SK-N-SH (cell line): ENCODE measurements around the gene CFAP97. TPM values are rescaled to one million over a fixed set of nuclear protein-coding genes. Genes with fewer than 3 reads are reported as not detected.

Experiments
- CTCF ChIA-PET: fragments of 300-600, 350-600 bp; formaldehyde crosslinking; extraction: SDS; loops from one replicate; lab custom pipeline; 2021; lab: Yijun Ruan, JAX
- POLR2A ChIA-PET: fragments of 350-600 bp; sonication (Branson Sonifier 250); formaldehyde crosslinking; extraction: SDS; loops from one replicate; lab custom pipeline; 2020; ENCODE audit warnings: antibody characterized with exemption, inconsistent platforms; lab: Yijun Ruan, JAX
- DNase-seq: peaks from one replicate; pipeline ENCODE4 v3.0.0; 2012
- H2AFZ ChIP-seq: fragments of 200-600 bp; sonication (generic); 2 replicates; pipeline ENCODE4 v1.8.1; 2016; ENCODE audit warnings: antibody characterized with exemption, mild to moderate bottlenecking, low read depth
- H3F3A ChIP-seq: fragments of 200-600 bp; sonication (generic); replicated peaks from 2 replicates; pipeline ENCODE3; 2016; ENCODE audit warnings: antibody characterized with exemption, mild to moderate bottlenecking; ENCODE audit not compliant: insufficient read depth
- H3K27ac ChIP-seq, 2 experiments: fragments of 200-500 bp in 1 of 2; fragments of 200-600 bp in 1 of 2; sonication (Bioruptor generic) in 1 of 2; sonication (generic), shearing (Covaris generic) in 1 of 2; 2 replicates each; pipeline versions ENCODE4 v1.5.1 to v1.6.1; 2014 to 2016; ENCODE audit warnings: low read depth in 2 of 2, inconsistent platforms in 1 of 2, low read length in 1 of 2, mild to moderate bottlenecking in 1 of 2, mixed read lengths in 1 of 2
- H3K27me3 ChIP-seq: fragments of 200-600 bp; sonication (generic), shearing (Covaris generic); 2 replicates; pipeline ENCODE4 v1.6.1; 2016; ENCODE audit warnings: mixed run types; ENCODE audit not compliant: insufficient read depth
- H3K36me3 ChIP-seq, 2 experiments: fragments of 200-500 bp in 1 of 2; fragments of 200-600 bp in 1 of 2; sonication (Bioruptor generic) in 1 of 2; sonication (generic) in 1 of 2; replicated peaks in 1 of 2; 2 replicates each; pipeline versions ENCODE3 to v1.5.1; 2014 to 2016; ENCODE audit warnings: low read length in 1 of 2, mild to moderate bottlenecking in 1 of 2; ENCODE audit not compliant: insufficient read depth in 2 of 2, control insufficient read depth in 1 of 2
- H3K4me1 ChIP-seq, 2 experiments: fragments of 200-500 bp in 1 of 2; fragments of 200-600 bp in 1 of 2; sonication (Bioruptor generic) in 1 of 2; sonication (generic), shearing (Covaris generic) in 1 of 2; 2 replicates each; pipeline versions ENCODE4 v1.5.1 to v1.6.1; 2014 to 2016; ENCODE audit warnings: low read depth in 1 of 2, low read length in 1 of 2, mixed run types in 1 of 2; ENCODE audit not compliant: insufficient read depth in 2 of 2, control insufficient read depth in 1 of 2
- H3K4me2 ChIP-seq: fragments of 200-600 bp; sonication (generic), shearing (Covaris generic); 2 replicates; pipeline ENCODE4 v1.6.1; 2017; ENCODE audit warnings: mixed run types
- H3K4me3 ChIP-seq, 2 experiments: fragments of 200-500 bp in 1 of 2; fragments of 200-600 bp in 1 of 2; sonication (Bioruptor generic) in 1 of 2; sonication (generic), shearing (Covaris generic) in 1 of 2; 2 replicates each; pipeline versions ENCODE4 v1.5.1 to v1.8.1; 2014 to 2016; ENCODE audit warnings: low read depth in 2 of 2, inconsistent platforms in 1 of 2, low read length in 1 of 2, mild to moderate bottlenecking in 1 of 2, mixed read lengths in 1 of 2, moderate library complexity in 1 of 2
- H3K79me2 ChIP-seq: fragments of 200-600 bp; sonication (generic); 2 replicates; pipeline ENCODE4 v1.8.1; 2017; ENCODE audit warnings: mild to moderate bottlenecking; ENCODE audit not compliant: insufficient read depth
- H3K9ac ChIP-seq: fragments of 200-600 bp; sonication (generic); 2 replicates; pipeline ENCODE4 v1.6.1; 2017; ENCODE audit warnings: mixed run types
- H3K9me2 ChIP-seq: fragments of 200-600 bp; sonication (generic); 2 replicates; pipeline ENCODE4 v1.6.1; 2017; ENCODE audit warnings: mixed run types
- H3K9me3 ChIP-seq: fragments of 200-600 bp; sonication (generic); 2 replicates; pipeline ENCODE4 v1.6.1; 2017; ENCODE audit warnings: mixed run types, mild to moderate bottlenecking, moderate library complexity
- H4K20me1 ChIP-seq: fragments of 200-600 bp; sonication (generic); 2 replicates; pipeline ENCODE4 v1.6.1; 2017; ENCODE audit warnings: mild to moderate bottlenecking, mixed run types; ENCODE audit not compliant: insufficient read depth
- CHD2 ChIP-seq: fragments of 150-350 bp; IDR thresholded peaks from 2 replicates; pipeline ENCODE4 v1.6.1; 2018; ENCODE audit warnings: low read length; ENCODE audit not compliant: partially characterized antibody
- ELF1 ChIP-seq: IDR thresholded peaks from 2 replicates; pipeline ENCODE4 v1.4.0; 2012
- EP300 ChIP-seq, 2 experiments: IDR thresholded peaks; 2 replicates each; pipeline versions ENCODE4 v1.4.0 to v1.6.1; 2012; ENCODE audit warnings: borderline replicate concordance in 1 of 2, low read depth in 1 of 2, low read length in 1 of 2
- FOSL2 ChIP-seq: IDR thresholded peaks from 2 replicates; pipeline ENCODE4 v1.4.0; 2012; ENCODE audit warnings: low read depth, mild to moderate bottlenecking, moderate library complexity, borderline replicate concordance
- JUND ChIP-seq: IDR thresholded peaks from 2 replicates; pipeline ENCODE4 v1.4.0; 2012
- NFIC ChIP-seq: IDR thresholded peaks from 2 replicates; pipeline ENCODE4 v1.4.0; 2012; ENCODE audit warnings: borderline replicate concordance
- RAD21 ChIP-seq: IDR thresholded peaks from 2 replicates; pipeline ENCODE4 v1.6.1; 2012; ENCODE audit warnings: mild to moderate bottlenecking, low read length
- RCOR1 ChIP-seq: fragments of 150-350 bp; IDR thresholded peaks from 2 replicates; pipeline ENCODE4 v1.6.1; 2017; ENCODE audit warnings: antibody characterized with exemption, low read length
- RFX5 ChIP-seq: IDR thresholded peaks from 2 replicates; pipeline ENCODE4 v1.6.1; 2012; ENCODE audit warnings: mild to moderate bottlenecking, improper control_type of control experiment, low read length
- RXRA ChIP-seq: IDR thresholded peaks from 2 replicates; pipeline ENCODE4 v1.4.0; 2012; ENCODE audit warnings: low read depth, mild to moderate bottlenecking, borderline replicate concordance
- SIN3A ChIP-seq: IDR thresholded peaks from 2 replicates; pipeline ENCODE4 v1.6.1; 2012; ENCODE audit warnings: low read depth, mild to moderate bottlenecking, low read length, moderate library complexity, borderline replicate concordance
- TAF1 ChIP-seq: IDR thresholded peaks from 2 replicates; pipeline ENCODE4 v1.6.1; 2012; ENCODE audit warnings: low read depth, mild to moderate bottlenecking, low read length, moderate library complexity, borderline replicate concordance
- TCF12 ChIP-seq: IDR thresholded peaks from 2 replicates; pipeline ENCODE4 v1.4.0; 2012
- TEAD4 ChIP-seq: IDR thresholded peaks from 2 replicates; pipeline ENCODE4 v1.4.0; 2012; ENCODE audit warnings: mild to moderate bottlenecking, borderline replicate concordance; ENCODE audit not compliant: insufficient read depth
- WGBS: methylation state at CpG from one replicate; pipeline ENCODE4 v1.1.6; 2017; ENCODE audit warnings: low lambda C conversion rate; 5-methylcytosine and 5-hydroxymethylcytosine counted together
- polyA plus RNA-seq, 3 experiments: library from polyadenylated mRNA; depleted of rRNA; stranded (reverse); fragments of >200 nt; gene quantifications; 2 replicates each; pipeline ENCODE4 v1.2.3, GENCODE V29; 2012
- TF ChIP-seq, protein P1 (sequence below): IDR thresholded peaks from 2 replicates; pipeline ENCODE4 v1.6.1; 2012; ENCODE audit warnings: mild to moderate bottlenecking, low read depth, low read length, moderate library complexity
- TF ChIP-seq, protein P2 (sequence below): fragments of 200-600 bp; sonication (generic); IDR thresholded peaks from 2 replicates; pipeline ENCODE4 v1.6.1; 2017; ENCODE audit warnings: antibody characterized with exemption, mild to moderate bottlenecking, moderate library complexity

Gene CFAP97
- polyA plus RNA-seq, 1 of the 3 experiments (the other 2 are of a cell fraction) = 10.6 TPM

DNA sequence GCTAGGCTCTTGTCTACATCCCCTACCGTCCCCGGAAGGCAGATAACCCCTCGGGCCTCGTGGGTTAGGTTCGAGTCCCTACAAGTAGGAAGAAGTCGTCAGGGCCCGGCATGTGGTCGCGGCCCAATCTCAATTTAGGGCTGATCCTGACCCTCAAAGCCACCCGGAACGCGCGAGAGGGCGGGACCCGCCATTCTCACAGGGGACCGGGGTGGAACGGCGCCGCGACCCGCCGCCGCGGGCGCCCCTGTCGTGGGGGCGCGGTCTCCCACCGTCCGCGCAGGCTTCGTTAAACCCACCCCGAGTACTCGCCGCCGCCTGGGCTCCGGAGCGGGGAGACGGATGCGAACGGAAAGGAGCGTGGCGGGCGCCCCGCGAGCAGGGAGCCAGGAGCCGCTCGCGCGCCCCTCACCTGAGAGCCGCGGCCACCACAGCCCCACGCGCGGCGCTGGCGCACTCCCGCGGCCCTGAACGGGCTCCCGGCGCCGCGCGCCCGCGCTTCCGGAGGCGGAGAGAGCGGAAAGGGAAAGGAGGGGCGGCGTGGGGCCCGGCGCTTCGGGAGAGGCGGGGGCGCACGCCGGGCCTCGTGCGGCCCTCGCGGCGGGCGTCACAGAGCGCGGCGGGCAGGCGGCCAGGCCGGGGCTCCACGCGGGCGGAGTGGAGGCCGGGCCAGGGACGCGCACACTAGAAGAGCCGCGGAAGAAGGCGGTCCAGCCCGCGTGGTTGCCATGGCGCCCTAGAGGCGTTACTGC is at the start of gene CFAP97 (continued):
- TF ChIP-seq SIN3A (no peak; the same call in 1 of the 2 replicates), RAD21 (no peak), EP300 (IDR thresholded peaks at IDR 0.05; ENCODE audit: borderline replicate concordance in 1 of 2, low read depth in 1 of 2, low read length in 1 of 2) (no peak), TAF1 (no peak), NFIC (peak; percentile 23; the same call in 1 of the 2 replicates), JUND (no peak), FOSL2 (no peak)
- TF ChIP-seq, protein P1, sequence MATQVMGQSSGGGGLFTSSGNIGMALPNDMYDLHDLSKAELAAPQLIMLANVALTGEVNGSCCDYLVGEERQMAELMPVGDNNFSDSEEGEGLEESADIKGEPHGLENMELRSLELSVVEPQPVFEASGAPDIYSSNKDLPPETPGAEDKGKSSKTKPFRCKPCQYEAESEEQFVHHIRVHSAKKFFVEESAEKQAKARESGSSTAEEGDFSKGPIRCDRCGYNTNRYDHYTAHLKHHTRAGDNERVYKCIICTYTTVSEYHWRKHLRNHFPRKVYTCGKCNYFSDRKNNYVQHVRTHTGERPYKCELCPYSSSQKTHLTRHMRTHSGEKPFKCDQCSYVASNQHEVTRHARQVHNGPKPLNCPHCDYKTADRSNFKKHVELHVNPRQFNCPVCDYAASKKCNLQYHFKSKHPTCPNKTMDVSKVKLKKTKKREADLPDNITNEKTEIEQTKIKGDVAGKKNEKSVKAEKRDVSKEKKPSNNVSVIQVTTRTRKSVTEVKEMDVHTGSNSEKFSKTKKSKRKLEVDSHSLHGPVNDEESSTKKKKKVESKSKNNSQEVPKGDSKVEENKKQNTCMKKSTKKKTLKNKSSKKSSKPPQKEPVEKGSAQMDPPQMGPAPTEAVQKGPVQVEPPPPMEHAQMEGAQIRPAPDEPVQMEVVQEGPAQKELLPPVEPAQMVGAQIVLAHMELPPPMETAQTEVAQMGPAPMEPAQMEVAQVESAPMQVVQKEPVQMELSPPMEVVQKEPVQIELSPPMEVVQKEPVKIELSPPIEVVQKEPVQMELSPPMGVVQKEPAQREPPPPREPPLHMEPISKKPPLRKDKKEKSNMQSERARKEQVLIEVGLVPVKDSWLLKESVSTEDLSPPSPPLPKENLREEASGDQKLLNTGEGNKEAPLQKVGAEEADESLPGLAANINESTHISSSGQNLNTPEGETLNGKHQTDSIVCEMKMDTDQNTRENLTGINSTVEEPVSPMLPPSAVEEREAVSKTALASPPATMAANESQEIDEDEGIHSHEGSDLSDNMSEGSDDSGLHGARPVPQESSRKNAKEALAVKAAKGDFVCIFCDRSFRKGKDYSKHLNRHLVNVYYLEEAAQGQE = no peak

GRCh38 chr4:185249105-185249504 is 45.3 kb upstream of the CFAP97 start:
- Histone ChIP-seq H3K9me2 (no peaks in the 10 kb centered on the region), H3K79me2 (peaks cover 78% of the 10 kb centered on the region), H2AFZ (no peak overlapping the region), H4K20me1 (no peaks in the 10 kb centered on the region), H3K4me3 (no peak overlapping the region), H3K36me3 (peaks cover 0 to 33% of the 10 kb centered on the region in 2 experiments), H3K9me3 (no peaks in the 10 kb centered on the region), H3K4me1 (peaks cover 9 to 10% of the 10 kb centered on the region in 2 experiments; a peak in 3 of 4 replicates), H3F3A (peaks cover 18% of the 10 kb centered on the region), H3K9ac (no peak overlapping the region), H3K27ac (no peak overlapping the region), H3K27me3 (no peaks in the 10 kb centered on the region), H3K4me2 (no peak overlapping the region)
- ChIA-PET CTCF (no interaction called here), POLR2A (no interaction called here)
- TF ChIP-seq ELF1 = no peak
- TF ChIP-seq TEAD4 = no peak
- TF ChIP-seq, protein P2, sequence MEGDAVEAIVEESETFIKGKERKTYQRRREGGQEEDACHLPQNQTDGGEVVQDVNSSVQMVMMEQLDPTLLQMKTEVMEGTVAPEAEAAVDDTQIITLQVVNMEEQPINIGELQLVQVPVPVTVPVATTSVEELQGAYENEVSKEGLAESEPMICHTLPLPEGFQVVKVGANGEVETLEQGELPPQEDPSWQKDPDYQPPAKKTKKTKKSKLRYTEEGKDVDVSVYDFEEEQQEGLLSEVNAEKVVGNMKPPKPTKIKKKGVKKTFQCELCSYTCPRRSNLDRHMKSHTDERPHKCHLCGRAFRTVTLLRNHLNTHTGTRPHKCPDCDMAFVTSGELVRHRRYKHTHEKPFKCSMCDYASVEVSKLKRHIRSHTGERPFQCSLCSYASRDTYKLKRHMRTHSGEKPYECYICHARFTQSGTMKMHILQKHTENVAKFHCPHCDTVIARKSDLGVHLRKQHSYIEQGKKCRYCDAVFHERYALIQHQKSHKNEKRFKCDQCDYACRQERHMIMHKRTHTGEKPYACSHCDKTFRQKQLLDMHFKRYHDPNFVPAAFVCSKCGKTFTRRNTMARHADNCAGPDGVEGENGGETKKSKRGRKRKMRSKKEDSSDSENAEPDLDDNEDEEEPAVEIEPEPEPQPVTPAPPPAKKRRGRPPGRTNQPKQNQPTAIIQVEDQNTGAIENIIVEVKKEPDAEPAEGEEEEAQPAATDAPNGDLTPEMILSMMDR = no peak
- no peak for TF ChIP-seq EP300 (IDR thresholded peaks at IDR 0.05; ENCODE audit: borderline replicate concordance in 1 of 2, low read depth in 1 of 2, low read length in 1 of 2)
- no peak for TF ChIP-seq TAF1
- no peak for TF ChIP-seq CHD2
- TF ChIP-seq NFIC = no peak
- no peak for TF ChIP-seq TCF12
- TF ChIP-seq RFX5 = no peak
- TF ChIP-seq RAD21 = no peak
- TF ChIP-seq RCOR1 = no peak
- no peak for TF ChIP-seq RXRA
- TF ChIP-seq, protein P1 = no peak
- TF ChIP-seq SIN3A = no peak
- DNase-seq = no peak
- 89% methylated on average over 2 of the region's 2 CpGs for WGBS
